SK-N-MC (cell line): Measurements from ENCODE around the gene SRRM4.

ENCODE experiments used
- EZH2 ChIP-seq: fragments of 200-600 bp; sonication (generic); IDR thresholded peaks from one replicate; pipeline ENCODE4 v1.6.1; 2017; ENCODE audit warnings: antibody characterized with exemption
- POLR2AphosphoS5 ChIP-seq: IDR thresholded peaks from 2 replicates; pipeline ENCODE4 v1.6.1; 2012; ENCODE audit warnings: mild to moderate bottlenecking, low read depth, low read length, borderline replicate concordance

GRCh38 chr12:119128527-119128926 is 147.2 kb downstream of the SRRM4 start:
- TF ChIP-seq POLR2AphosphoS5 (no peak), EZH2 (no peak)
